ENCODE data around the gene AOC2.

- TF ChIP-seq CTCF (IDR thresholded peaks at IDR 0.05) (no peak), POLR2A (IDR thresholded peaks at IDR 0.05) (no peak)
Measured at GRCh38 chr17:42798011-42798382, 46.4 kb upstream of the AOC2 start.

Measured in breast epithelium (tissue), 3 donors.